Stimulated activated CD4-positive, alpha-beta T cell treated with anti-CD3 and anti-CD28 coated beads, TNF-alpha, amount 100 ng/mL, for 48 hours (primary cell): ENCODE results near the gene HES7.
"Not testable (repeated sequence)": the region's sequence is repeated elsewhere in the genome, so short reads cannot be mapped to it uniquely, and the experiment has no call there.

Experiments used
- DNase-seq, 3 donors: peaks; one replicate each; pipeline ENCODE4 v3.0.0-alpha.2; 2020; ENCODE audit warnings: low read depth in 3 of 3

Gene HES7

DNA sequence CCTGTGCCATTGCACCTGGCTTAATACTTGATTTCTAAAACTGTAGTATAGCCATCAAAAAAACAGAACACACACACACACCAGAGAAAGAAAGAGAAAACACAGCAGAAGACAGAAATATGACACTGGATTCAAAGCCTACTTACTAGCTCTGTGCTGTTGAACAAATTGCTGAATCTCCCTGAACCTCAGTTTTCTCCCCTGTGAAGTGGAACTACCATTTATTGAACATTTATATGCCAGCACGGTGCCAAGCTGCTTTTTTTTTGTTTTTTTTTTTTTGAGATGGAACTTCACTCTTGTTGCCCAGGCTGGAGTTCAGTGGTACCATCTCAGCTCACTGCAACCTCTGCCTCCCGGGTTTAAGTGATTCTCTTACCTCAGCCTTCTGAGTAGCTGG lies 23.1 kb downstream of the HES7 start:
- DNase-seq, result no peak

DNA sequence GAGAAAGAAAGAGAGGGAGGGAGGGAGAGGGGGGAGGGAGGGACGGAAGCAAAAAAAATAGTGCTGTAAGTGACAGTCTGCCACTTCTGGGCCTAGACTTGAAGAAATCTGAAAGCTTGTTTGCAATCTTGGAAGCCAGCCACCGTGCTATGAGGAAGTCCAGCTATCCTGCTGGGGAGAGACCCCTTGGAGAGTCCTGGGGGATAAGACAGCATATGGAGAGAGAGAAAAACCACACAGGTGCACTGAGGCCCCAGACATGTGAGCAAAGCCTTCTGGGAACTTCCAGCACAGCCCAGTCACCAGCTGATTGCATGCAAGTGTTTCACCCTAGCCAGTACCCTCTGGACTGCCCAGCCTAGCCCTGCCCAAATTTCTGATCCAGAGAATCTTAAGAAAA lies 23.8 kb downstream of the HES7 start:
- DNase-seq, result no peak

GRCh38 chr17:8096541-8096940 lies 27.4 kb downstream of the HES7 start:
- DNase-seq, result no peak

- no peak for DNase-seq
These were observed 28.5 kb downstream of the HES7 start for GRCh38 chr17:8095361-8095760.

GRCh38 chr17:8091033-8091687 lies 32.7 kb downstream of the HES7 start:
- DNase-seq, result no peak

DNA sequence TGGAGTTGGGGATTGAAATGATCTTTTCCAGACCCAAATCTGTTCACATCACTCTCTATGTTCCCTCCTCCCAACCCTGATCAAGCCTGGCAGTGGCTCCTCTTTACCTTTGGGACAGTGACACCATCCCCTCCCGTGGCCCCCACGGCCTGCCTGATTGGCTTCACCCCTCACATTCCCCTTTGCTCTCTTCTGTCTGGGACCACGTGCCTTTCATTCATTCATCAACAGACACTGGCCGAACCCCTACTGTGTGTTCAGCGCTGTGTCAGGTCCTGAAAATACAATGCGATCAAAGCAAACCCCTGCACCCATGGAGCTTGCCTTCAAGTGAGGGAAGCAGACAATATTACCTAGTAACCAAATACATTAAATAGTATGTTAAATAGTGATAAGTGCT lies 34.2 kb downstream of the HES7 start:
- DNase-seq, result no peak

DNA sequence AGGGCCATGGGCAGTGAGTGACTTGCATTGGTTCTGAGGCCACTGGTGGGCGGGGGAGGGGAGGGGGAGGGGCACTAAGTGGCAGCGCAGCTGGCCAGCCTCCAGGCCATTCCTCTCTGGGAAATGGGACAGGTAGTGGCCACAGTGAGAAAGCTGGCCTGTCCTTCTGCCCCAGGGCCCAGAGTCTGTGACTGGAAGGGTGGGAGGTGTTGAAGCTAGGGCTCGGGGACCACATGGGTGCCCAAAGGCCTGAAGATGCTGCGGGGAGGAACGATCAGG lies 36.0 kb downstream of the HES7 start:
- no peak for DNase-seq

- DNase-seq, result no peak
These were observed 36.6 kb downstream of the HES7 start, which contains the start of gene ALOX12B for GRCh38 chr17:8087075-8087951. Gene ALOX12B (minus strand): TSS chr17:8087716. CDS start chr17:8087442, 274 bp downstream.

DNA sequence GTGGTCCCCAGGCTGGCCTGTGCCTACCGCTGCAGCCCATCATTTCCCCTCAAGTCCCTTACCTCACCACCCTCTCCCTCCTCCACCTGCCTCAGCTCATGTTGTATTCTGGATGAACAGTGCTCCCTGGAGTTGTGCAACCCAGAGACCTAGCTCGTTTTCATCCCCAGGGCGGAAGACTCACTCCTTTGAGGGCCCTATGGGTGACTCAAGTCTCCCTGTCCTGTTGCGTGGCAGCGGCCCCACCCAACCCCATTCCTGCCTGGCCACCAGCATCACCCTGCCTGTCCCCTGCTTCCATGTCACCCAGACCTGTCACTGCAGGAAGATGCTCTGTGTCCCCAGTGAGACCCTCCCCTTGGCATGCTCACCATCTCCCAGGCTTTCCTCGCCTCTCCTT lies 39.7 kb downstream of the HES7 start:
- DNase-seq, result no peak

DNA sequence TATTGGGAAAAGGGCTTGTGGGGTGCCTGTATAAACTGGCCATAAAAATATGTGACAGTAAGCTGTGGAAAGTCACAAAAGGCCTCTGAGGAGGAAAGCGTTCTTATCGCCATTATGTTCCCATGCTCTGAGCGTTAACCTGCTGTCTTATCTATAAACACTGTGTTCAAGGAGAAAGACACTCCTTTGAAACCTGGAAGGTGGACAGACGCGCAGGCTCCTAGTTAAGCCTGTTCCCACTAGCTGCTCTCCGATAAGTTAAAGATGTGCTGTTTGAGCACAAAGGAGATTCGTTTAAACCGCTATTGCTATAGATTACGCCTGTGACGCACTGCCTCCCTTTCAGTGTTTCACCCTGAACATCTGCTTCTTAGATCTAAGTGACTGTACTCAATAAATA lies 41.6 kb downstream of the HES7 start:
- DNase-seq, result no peak

DNA sequence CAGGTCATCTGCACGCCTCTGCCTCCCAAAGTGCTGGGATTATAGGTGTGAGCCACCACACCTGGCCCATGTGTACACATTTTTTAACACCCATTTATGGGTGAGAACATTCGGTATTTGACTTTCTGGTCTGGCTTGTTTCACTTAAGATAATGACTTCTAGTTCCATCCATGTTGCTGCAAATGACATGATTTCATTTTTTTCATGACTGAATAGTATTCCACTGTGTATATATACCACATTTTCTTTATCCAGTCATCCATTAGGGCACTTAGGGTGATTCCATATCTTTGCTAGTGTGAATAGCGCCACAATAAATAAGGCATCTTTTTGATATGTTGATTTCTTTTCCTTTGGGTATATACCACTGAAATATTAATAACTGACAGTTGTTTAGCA lies 42.0 kb downstream of the HES7 start:
- DNase-seq, result no peak

DNA sequence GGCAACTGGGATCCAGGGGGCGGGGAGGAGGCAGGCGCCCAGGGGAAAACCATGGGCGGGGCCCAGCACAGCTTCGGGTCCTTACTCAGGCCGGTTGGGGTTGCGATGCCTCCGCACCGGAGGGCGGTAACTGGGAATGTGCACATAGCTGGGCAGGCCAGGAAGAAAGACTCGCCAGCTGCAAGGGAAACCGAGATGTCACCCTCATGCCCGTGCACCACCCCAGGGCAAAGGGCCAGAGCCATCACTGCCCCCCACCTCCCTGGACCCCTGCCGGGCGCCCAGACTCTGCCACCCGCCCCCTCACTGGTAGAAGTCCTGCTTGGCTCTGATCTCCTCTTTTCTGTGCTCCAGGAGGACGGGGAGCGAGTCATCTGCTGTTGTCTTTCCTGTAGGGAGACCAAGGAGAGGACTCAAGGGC lies 43.1 kb downstream of the HES7 start:
- DNase-seq, result no peak

DNA sequence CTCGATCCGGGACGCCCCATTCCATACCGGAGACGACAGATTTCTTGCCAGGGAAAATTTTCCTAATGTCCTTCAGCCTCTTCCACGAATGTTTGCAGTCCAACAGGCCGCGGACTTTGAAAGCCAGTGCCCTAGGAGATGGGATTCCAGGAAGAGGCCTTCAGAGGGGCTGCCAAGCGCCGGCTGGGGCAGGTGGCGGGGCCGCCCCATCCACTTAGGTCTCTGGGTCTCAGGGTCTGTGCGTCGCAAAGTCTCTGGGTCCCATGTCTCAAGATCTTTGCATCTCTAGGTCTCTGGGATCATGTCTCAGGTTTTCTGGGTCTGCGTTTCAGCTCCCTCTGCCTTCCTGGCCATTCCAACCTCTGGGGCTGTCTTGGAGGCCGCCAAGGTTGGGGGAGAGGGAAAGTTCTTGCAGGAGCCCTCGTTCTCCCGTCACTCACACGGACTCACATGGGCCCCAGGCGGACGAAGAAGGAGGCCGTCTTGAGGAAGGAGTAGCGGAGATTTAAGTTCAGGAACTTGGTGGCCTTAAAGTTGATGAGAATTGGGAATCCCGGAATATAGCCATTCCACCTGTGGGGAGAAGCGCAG lies 43.6 kb downstream of the HES7 start:
- DNase-seq, result no peak

DNA sequence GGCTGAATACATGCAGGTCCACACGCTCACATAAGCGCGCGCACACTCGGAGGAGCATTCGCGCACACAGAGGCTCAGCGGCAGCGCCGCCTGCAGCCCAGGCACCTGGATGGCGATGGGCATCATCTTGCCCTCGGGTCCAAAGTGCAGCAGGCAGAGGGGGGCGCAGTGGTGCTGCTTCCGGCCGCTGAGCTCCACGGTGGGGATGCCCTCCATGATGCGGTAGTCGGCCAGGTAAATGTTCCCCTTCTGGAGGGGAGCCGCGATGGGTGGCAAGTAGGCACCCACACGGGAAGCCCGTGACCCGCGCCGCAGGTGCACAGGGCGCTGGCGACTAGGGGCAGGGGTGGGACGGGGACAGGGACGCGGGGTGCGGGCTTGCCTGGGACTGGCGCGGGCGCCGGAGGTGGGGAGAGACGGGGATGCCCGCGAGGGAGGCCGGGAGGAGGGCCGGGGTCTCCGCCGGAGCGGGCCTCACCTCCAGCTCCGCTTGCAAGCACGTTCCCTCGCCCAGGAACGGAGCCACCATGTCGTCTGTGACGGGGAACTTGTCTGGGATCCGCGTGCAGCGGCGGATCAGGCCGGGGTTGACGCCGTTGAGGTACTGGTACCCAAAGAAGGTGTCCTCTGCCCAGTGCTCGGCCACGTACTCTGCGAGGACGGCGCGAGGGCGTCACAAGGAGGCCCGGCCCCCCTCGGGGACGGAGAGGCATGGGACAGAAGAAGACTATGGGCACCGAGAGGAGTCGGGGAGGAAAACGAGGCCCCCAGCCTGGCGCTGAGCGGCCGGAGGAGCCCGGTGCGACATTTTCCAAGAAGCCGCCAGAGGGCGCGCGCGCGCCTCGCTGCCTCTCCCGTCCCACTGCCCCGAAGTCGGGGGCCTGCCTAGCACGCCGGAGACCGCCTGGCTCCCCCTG lies 44.4 kb downstream of the HES7 start:
- peak; percentile 66 to 72 (median 69) for DNase-seq

DNA sequence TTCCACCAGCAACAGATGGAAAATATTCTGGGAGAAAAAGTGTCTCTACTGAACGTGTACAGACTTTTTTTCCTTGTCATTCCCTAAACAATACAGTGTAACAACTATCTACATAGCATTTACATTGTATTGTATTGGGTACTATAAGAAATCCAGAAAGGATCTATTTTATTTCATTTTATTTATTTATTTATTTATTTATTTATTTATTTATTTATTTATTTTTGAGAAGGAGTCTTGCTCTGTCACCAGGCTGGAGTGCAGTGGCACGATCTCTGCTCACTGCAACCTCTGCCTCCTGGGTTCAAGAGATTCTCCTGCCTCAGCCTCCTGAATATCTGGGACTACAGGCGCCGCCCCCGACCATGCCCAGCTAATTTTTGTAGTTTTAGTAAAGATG lies 46.0 kb downstream of the HES7 start:
- DNase-seq, result not testable (repeated sequence)

DNA sequence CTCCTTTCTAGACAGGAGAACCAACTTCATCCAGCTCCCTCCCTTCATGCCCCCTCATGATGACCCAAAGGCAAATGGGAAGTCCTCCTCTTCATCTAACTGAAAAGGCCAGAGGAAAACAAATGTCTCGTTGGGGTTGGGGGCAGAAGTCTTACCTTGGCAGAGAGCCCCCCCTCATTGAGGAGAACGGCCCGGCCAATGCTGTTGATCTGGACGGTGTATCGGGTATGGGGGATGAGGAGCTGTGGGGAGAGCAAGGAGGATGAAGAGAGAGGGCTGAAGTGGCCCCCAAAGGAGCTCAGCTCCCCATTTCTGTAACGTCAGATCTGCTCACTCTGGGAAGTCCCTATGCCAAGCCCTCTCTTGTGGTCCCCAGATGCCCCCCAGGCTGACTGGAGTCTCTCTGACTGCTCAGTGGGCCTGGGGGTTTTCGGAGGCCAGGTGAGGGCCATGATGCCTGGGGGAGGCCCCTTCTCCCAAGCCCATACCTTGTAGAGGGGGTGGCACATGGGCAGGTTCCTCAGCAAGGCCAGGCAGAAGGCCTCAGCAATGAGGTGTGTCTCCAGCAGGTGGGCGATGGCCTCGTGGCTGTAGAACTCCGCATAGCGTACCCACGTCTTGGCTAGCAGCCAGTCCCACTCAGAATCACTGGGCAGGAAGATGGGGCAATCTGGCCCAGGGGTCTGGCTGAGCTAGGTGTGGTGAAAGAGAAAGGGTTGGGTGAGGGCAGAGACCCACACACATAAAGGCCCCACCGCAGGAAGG lies 47.2 kb downstream of the HES7 start:
- no peak for DNase-seq

DNA sequence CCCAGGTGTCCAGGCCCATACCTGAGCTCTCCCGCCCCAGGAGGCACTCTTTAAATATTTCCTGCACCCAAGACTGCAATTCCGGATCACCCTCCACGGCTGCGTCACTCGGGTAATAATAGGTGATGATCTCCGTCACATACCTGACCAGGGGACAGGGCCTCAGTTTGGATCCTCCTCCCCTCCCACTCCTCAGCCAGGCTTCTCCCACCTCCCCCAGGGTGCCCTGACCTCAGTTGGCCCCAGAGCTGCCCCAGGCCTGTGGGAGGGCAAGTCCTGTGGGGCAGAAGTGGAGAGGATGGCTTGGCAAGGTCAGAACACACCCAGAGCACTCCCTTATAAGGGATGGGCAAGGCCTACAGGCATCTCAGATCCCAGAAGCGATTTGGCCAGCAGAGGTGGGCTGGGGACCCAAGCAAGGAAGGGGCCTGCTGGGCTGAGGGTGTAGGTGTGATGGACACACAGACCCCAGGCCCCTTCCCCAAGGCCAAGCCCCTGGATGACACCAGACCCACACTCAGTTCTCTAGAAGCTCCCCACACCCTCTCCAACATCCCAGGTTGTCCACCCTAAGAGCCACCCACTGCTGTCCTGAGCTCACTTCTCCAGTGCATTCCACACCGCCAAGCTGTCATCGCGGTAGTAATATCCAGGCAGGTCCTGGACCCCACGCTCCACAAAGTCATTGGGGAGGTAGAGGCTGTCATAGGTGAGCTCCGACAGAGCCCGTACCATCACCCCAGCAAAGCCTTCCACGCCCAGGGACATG lies 48.1 kb downstream of the HES7 start:
- DNase-seq, result no peak

DNA sequence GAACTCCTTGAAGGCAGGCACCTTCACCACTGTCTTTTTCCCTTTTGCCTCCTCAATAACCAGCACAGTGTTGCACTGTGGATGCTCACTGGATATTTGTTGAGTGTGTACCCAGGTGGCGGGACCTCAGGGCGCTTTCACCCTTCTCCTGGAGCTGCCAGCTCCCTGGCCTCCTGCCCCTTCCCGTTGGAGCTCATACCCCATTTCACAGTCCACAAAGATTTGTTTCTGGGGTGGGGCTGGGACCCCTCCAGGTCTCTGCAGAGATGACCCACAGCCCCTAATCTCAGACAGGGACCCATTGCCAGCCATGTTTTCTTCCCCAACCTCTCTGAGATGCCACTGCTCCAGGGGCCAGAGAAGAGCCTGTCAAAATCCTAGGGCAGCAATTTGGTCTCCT lies 48.8 kb downstream of the HES7 start:
- no peak for DNase-seq

- no peak for DNase-seq
These were observed 49.4 kb downstream of the HES7 start for GRCh38 chr17:8074554-8074953.
